Smooth muscle cell of the brain vasculature (primary cell): ENCODE measurements around the gene COL9A1.
A peak's percentile ranks its signal among the peaks of the same experiment; 100 is the strongest.
"Not testable (repeated sequence)": the region's sequence is repeated elsewhere in the genome, so short reads cannot be mapped to it uniquely, and the experiment has no call there.

Source experiments
- DNase-seq: peaks from one replicate; pipeline ENCODE4 v3.0.0-alpha.2; 2012; ENCODE audit warnings: low read depth, low spot score

Gene COL9A1

GRCh38 chr6:70303034-70303525 is at the start of gene COL9A1:
Gene COL9A1 (minus strand): TSS chr6:70303084. CDS start chr6:70302924, 160 bp downstream.
- DNase-seq: no peak

DNA sequence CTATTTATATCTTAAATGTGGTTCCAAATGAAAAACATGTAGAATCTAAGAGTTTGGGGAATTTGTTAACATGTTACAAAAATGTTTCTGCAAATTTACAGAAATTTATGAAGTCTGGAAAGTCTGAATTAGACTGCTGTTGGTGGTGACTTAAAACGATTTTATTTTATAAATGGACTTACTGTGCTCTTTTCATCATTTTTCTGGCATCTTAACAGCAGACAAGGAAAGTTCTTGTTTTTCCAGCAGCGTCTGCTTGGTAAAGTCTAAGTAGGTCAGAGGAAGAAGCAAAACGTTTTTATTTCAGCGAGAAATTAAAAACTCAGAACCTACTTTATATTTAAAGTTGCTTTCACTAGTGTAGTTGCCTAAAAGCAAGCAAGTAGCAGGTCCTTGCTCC is 48.6 kb upstream of the COL9A1 start:
- DNase-seq: no peak

GRCh38 chr6:70345619-70346018 is 42.7 kb upstream of the COL9A1 start:
- DNase-seq: no peak

DNA sequence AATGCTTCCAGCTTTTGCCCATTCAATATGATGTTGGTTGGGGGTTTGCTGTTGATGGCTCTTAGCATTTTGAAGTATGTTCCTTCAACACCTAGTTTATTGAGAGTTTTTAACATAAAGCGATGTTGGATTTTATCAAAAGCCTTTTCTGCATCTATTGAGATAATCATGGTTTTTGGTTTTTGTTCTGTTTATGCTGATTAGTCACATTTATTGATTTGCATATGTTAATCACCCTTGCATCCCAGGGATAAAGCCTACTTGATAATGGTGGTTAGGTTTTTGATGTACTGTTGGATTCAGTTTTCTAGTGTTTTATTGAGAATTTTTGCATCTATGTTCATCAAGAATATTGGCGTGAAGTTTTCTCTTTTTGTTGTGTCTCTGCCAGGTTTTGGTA is 40.4 kb upstream of the COL9A1 start:
- DNase-seq: no peak

DNA sequence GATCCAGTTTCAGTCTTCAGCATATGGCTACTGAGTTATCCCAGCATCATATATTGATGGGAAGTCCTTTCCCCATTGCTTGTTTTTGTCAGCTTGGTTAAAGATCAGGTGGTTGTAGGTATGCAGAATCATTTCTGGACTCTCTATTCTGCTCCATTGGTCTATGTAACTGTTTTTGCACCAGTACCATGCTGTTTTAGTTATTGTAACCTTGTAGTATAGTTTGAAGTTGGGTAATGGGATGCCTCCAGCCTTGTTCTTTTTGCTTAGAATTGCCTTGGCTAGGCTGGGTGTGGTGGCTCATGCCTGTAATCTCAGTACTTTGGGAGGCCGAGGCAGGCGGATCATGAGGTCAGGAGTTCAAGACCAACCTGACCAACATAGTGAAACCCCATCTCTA is 36.9 kb upstream of the COL9A1 start:
- not testable (repeated sequence) for DNase-seq

- no peak for DNase-seq
Measured at GRCh38 chr6:70338775-70339174, 35.9 kb upstream of the COL9A1 start.

- DNase-seq: no peak
Measured at GRCh38 chr6:70337743-70338105, 34.8 kb upstream of the COL9A1 start.

- DNase-seq: no peak
Measured at GRCh38 chr6:70336996-70337742, 34.3 kb upstream of the COL9A1 start.

DNA sequence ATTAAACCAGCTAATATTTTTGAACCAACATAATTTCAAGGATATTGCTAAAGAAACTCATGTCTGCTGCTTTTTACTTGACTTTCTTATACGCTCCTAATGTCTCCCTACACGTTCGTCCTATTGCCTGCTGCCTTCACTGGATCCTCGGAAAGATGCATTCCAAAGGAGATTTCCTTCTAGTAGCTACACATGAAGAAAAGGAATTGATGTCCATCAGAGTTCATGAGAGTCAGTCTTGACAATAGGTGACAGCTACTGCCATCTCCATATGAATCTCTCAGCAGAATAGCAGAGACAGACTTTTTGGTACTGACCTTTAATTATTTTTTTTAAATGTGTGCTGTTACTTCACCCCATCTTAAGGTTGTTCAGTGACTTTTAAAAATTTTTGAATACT is 24.2 kb upstream of the COL9A1 start:
- no peak for DNase-seq

GRCh38 chr6:70325009-70325408 is 22.1 kb upstream of the COL9A1 start:
- no peak for DNase-seq

DNA sequence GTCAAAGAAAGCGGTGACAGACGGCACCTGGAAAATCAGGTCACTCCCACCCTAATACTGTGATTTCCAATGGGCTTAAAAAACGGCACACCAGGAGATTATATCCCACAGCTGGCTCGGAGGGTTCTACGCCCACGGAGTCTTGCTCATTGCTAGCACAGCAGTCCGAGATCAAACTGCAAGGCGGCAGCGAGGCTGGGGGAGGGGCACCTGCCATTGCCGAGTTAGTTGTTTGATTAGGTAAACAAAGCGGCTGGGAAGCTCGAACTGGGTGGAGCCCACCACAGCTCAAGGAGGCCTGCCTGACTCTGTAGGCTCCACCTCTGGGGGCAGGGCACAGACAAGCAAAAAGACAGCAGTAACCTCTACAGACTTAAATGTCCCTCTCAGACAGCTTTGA is 14.9 kb upstream of the COL9A1 start:
- DNase-seq: not testable (repeated sequence)

GRCh38 chr6:70315079-70315751 is 12.3 kb upstream of the COL9A1 start:
- DNase-seq: no peak

DNA sequence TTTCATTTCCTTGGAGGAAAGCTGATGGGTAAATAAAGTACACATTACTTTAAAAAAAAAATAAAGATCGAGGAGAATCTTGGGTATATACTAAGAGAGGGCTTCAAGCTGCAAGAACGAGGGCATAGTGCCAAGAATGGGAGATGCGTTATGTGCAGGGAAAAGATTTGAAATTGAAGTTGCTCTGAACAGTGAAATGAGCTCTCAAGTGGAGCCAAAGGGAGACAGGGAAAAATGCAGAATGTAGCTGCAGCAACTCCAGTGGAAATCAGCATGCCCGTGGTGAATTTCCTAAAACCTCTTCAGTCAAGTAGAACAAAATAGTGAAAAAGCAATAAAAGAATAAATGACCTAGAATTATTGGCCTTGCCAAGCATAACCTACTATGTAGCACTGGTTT is 11.4 kb upstream of the COL9A1 start:
- no peak for DNase-seq

DNA sequence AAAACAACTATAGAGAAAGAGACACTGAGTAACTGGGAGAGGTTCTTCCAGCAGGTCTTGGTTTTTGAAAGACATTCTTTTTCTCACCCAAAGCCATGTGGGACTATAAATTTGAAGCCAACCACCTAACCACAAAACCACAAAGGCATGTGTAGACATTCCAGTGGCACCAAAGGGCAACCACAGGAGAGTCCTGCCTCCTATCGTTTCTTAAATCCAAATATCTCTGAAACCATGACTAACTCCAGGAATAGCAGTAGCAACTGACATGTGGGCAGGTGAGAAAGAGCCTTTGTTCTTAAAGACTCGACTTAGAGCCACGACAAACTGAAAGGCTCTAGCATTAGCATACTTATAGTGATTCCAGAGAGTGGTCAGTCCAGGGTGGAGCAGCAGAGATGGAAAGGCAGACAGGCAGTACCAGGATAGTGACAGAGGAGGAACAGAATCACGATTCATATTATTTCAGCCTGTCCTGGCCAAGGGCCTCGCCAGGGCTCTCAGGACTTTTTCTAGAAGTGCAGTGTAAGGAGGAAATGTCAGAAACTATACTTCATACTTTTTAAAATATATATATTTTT is 9.4 kb upstream of the COL9A1 start:
- peak; percentile 15 for DNase-seq

GRCh38 chr6:70310063-70310694 is 7.3 kb upstream of the COL9A1 start:
- peak; percentile 13 for DNase-seq

DNA sequence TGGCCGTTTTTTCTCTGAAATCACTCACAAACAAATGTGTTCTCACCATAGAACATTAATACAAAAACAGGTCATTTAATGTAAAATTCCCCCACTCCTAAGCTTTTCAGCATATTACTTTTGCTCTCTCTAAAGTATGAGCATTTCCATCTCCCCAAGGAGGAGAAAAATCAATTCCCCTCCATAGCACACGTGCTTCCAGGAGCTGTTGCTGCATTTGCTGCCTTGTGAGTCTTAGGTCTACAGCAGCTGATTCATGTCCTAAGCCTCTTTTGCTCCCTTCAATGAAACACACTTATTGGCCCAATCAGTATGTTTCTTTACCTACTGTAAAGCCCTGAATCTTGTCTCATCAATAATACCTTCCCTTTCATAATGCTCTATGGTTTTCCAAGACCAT is 6.4 kb upstream of the COL9A1 start:
- DNase-seq: no peak

- not testable (repeated sequence) for DNase-seq
Measured at GRCh38 chr6:70308142-70308541, 5.3 kb upstream of the COL9A1 start.

- DNase-seq: no peak
Measured at GRCh38 chr6:70307008-70307407, 4.1 kb upstream of the COL9A1 start.

DNA sequence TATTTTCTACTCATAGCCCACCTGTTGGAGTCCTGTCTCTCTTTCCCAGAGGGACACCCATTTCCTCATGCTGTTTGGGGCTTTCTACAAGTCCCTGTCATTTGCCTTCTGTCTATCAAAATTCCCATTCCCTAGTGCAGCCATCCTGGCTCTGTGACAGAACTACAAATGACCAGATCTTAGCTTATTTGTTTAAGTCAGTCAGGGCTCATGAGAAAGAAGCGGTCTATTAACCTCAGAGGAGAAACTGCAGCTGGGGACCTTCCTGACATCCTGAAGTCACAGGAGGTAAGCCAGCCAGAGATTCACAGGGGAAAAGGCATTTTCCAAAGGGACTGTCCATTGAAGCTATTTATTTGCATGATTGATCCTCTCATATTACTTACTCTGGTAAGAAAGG is 1.7 kb upstream of the COL9A1 start:
- no peak for DNase-seq

DNA sequence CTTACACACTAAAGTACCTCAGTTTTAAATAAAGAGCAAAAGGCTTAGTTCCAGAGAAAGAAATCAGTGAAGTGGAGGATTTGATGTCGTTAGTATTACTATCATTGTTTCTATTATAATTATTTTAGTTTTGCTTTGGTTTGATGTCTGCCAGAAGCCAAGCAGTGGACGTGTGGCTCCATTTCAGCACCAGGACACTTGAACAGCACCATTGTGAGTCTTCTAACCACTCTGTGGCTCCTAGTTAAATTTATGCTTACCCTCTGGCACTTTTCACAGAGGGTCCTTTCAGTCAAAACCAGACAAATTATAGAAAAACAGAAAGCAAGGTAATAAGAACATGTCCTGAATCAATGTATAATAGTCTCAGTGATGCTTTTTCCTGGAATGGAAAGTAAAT is 3.4 kb downstream of the COL9A1 start:
- DNase-seq: no peak

DNA sequence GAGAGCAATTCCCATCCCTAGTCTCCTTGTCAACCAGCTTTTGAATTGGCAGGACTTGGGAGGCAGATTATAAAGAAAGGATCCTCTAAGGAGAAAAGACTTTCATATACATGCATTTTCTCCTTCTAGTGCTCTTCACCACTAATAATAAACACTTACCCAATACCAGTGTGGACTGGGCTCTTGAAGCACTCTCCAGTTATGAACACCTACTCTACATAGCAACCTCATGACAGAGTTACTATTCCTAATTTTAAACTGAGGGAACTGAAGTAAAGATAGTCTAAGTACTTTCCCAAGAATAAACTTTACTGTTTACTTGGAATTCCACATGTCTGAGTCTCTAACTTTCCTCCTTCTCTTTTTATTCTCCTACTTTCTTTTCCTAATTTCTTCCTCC is 4.8 kb downstream of the COL9A1 start:
- no peak for DNase-seq

GRCh38 chr6:70292193-70292592 is 10.7 kb downstream of the COL9A1 start:
- DNase-seq: no peak
